Esophagus muscularis mucosa (tissue), 3 donors: Measurements from ENCODE around the gene SELENOF.

Experiments
- EP300 ChIP-seq: sonication (generic); formaldehyde crosslinking; IDR thresholded peaks from one replicate; pipeline ENCODE4 v1.6.1; 2017; ENCODE audit warnings: antibody characterized with exemption
- TF ChIP-seq, protein P1 (sequence below), 3 experiments: fragments of 200-600 bp in 2 of 3; fragments of 450-650 bp in 1 of 3; sonication (generic) in 2 of 3; IDR thresholded peaks; one replicate each; pipeline ENCODE4 v1.5.1; 2017 to 2019; ENCODE audit warnings: antibody characterized with exemption in 3 of 3, mild to moderate bottlenecking in 2 of 3, moderate library complexity in 1 of 3

DNA sequence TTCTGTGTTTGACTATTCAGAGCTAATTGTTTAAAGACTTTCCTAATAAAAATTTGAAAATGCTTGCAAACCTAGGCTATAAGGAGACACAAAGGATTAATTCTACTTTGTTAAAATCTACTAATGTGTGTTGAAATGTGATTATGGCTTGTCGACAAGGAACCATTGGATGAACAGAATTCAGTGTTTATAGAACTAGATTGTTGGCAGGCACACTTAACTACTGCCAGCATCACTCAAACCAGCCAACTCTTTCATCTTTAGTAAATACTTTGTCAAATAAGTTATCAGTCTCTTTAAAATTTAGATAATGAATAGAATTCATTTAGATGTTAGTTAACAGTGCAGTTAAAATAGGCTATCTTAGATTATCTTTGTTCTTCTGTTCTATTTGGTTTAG, 28.1 kb upstream of the SELENOF start:
- TF ChIP-seq, protein P1, sequence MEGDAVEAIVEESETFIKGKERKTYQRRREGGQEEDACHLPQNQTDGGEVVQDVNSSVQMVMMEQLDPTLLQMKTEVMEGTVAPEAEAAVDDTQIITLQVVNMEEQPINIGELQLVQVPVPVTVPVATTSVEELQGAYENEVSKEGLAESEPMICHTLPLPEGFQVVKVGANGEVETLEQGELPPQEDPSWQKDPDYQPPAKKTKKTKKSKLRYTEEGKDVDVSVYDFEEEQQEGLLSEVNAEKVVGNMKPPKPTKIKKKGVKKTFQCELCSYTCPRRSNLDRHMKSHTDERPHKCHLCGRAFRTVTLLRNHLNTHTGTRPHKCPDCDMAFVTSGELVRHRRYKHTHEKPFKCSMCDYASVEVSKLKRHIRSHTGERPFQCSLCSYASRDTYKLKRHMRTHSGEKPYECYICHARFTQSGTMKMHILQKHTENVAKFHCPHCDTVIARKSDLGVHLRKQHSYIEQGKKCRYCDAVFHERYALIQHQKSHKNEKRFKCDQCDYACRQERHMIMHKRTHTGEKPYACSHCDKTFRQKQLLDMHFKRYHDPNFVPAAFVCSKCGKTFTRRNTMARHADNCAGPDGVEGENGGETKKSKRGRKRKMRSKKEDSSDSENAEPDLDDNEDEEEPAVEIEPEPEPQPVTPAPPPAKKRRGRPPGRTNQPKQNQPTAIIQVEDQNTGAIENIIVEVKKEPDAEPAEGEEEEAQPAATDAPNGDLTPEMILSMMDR (IDR thresholded peaks at IDR 0.05): no peak
- TF ChIP-seq EP300: no peak
